Fibroblast of skin of abdomen (primary cell): ENCODE results near the gene GSDME.
A peak's percentile ranks its signal among the peaks of the same experiment; 100 is the strongest.

Experiments
- DNase-seq: peaks from one replicate; pipeline ENCODE4 v3.0.0-alpha.2; 2013

The GSDME gene

DNA sequence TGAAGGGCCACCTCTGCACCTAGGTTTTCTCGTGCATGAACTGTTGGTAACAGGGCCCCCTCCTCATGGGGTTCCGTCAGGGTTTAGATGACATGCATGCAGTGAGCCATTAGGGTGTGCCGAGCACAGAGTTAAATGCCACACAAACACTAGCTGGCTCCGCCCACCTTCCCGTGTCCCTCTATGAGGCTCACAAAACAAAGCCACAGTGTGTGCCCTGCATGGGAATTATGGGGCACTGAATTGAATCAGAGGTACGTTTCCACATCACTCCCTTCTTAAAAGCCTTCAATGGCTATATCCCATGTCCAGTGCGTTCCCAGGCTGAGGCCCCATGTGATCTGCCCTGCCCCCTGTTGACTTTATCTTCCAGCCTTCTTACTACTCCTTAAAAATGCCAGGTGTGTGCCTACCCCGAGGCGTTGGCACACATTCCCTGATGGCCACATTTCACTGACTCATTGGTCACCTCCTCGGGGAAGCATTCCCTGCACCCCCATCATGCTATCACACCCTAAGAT lies 35.7 kb downstream of the GSDME start:
- DNase-seq, result no peak

DNA sequence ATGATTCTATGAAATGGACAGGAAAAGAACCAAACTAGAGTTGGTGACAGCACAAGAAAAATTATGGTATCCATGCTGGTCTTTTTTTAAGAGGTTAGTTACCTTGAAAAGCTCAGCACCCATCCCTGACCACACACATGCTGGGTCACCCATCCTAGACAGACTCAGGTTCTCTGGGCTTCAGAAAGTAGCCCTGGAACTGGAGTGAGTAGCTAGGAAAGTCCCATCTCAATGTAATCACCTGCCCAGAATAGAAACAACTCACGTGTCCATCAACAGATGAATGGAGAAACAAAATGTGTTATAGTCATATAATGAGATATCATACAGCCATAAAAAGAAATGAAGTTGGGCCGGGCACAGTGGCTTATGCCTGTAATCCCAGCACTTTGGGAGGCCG lies 37.0 kb downstream of the GSDME start:
- no peak for DNase-seq

DNA sequence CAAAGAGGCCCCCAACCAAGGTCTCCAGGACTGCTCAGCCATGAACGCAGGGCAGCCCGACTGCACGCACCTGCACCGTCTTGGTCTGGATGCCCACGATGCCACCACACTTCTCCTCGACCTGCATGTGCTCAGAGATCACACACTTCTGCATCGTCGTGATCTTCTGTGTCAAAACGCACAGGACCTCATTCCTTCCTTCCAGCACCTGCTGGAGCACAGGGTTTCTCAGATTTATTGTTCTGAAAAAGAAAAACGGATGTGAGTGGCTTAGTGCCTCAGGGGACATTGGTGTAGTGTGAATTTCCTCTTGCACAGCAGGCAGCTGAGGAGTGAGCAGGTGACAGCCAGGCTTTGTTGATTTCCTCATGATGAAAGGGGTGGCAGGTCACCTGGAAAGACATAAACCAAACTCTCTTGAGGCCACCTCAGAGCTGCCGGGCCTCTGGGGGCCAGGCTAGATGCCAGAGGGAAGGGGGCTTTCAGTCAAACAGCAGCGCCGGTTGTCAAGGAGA lies 38.2 kb downstream of the GSDME start:
- no peak for DNase-seq

GRCh38 chr7:24718431-24718831 lies 38.8 kb downstream of the GSDME start:
- no peak for DNase-seq

DNA sequence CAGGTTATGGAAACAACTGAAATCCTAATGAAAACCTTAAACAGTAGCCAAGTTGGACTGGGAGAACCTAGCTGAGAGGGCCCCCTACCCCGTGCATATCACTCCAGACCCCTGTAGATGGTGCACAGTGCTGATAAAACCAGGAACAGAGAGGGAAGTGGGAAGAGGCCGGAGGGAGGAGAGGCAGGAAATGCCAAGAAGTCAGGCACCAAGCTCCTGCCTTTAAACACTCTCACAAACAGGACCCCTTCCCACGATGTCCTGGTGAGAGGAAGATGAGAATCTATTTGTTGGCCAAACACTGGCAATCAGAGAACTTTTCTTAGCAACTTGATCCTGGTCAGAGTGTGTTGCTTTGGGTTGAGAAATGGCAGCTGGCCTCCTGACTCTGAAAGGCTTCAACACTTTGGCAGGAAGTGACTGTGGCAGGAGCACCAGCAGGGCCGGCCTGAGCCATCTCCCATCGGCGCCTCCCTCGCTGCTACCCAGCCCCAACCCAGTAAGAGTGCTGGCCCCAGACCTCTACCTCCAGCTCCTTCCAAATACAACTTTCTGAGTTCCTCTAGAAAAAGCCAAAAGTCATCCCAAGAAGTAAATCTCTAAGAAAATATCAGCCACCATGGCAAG lies 39.5 kb downstream of the GSDME start:
- DNase-seq, result no peak

- no peak for DNase-seq
These were observed 40.0 kb downstream of the GSDME start for GRCh38 chr7:24717247-24717622.

DNA sequence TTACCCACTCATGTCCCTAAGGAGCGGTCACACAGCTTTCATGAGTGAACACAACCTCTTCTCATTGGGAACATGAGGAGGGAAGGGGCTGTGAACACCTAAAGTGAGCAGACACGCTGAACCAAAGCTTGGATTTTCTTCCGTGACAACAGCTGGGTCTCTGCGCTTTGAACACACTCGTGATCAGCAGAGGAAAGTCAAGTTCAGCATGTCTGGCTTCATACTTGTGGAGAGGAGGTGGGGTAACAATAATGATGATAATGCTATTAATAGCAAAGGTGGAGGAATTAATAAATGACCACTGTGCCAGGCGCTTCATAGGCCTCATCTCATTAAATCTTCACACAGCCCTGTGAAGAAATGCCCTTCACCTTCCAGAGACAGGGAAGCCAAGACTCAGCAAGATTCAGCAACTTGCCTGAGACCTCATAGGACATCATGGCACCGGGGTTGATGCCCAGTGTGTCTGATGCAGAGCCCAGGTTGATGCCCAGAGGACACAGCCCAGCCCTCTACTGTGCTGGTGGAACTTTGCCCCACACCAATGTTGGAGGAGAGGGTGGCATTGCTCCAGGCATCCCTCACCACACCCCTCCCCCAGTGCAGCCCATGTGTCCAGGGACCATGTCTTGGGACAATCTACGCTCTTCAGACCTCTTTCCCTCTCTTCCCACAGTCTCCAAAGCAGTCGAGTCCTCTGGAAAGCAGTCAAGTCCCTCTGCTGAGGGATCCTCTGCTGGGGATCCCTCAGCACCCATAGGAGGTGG lies 40.6 kb downstream of the GSDME start:
- no peak for DNase-seq

- DNase-seq, result peak; percentile 50
These were observed 41.4 kb downstream of the GSDME start for GRCh38 chr7:24715661-24716479.

DNA sequence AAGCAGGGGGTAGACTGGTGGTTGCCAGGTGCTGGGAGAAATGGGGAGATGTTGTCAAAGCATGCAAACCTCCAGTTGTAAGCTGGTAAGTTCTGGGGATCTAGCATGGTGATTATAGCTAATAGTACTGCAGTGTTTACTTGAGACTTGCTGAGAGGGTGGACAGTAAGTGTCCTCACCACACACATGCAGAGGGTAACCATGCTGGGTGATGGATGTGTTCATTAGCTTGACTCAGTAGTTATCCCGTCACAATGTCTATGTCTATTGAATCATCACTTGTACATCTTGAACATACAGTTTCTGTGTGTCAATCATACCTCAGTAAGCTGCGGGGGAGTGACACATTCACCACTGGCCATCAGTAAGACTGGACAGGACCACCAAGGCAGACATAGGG lies 42.1 kb downstream of the GSDME start:
- no peak for DNase-seq

DNA sequence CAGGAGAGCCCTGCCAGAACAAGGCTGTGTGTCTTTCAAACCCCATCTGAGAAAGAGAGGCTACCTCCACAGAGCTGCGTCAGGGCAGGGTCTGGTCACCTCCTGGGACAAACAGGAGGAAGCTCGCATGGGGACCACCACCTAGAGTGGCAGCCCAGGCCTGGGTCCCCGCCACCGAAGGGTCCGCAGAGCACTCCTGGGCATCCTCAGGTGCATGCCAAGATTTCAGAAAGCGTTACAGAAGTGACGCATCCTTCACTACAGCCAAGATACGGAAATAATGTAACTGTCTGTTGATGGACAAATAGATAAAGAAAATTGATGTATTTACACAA lies 42.6 kb downstream of the GSDME start:
- DNase-seq, result no peak

- DNase-seq, result no peak
These were observed 43.2 kb downstream of the GSDME start for GRCh38 chr7:24713850-24714675.

GRCh38 chr7:24713039-24713793 lies 44.0 kb downstream of the GSDME start:
- no peak for DNase-seq

GRCh38 chr7:24709585-24710360 lies 47.5 kb downstream of the GSDME start:
- DNase-seq, result no peak

DNA sequence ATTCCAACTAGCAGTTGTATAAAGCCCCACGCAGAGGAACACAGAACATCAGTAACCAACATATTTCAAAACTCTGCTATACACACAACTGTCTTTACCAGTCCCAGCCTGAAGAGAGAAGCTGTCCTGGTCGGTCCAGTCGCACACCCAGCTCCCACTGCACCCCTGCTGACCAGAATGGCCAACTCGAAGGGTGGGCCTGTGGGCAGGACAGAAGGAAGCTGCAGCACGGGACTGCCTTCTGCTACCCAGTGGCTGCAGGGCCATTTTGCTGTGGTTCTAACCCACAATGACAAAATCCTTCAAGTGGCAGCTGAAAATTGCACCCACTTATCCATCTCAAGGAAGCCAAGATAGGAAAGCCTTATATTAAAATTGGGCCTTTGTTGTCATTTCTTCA lies 48.2 kb downstream of the GSDME start:
- DNase-seq, result no peak

GRCh38 chr7:24707988-24708615 lies 49.2 kb downstream of the GSDME start:
- DNase-seq, result peak; percentile 39

GRCh38 chr7:24706211-24707170 lies 50.8 kb downstream of the GSDME start:
- no peak for DNase-seq

DNA sequence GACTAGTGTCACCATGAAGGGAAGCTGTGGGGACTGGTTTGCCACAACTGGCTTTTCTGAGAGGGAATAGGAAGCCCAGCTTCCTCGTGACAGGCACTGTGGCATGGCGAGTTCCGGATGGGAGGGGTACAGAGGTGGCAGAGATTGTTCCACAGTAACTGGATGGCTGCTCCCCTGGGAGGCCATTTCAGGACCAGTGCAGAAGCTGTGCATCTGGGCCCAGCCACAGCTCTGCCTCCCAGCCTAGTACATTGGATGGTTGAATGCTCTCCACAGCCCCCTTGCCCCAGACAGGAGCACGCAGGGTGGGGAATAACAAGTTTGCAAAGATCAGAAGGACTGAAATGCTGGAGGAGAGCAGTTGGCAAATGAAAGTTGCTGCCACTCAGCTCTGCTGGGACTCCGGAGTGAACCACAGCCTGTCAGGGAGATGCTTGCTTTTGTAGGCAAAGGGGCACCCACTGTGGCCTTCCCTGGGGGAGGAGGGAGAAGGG lies 51.8 kb downstream of the GSDME start:
- no peak for DNase-seq

DNA sequence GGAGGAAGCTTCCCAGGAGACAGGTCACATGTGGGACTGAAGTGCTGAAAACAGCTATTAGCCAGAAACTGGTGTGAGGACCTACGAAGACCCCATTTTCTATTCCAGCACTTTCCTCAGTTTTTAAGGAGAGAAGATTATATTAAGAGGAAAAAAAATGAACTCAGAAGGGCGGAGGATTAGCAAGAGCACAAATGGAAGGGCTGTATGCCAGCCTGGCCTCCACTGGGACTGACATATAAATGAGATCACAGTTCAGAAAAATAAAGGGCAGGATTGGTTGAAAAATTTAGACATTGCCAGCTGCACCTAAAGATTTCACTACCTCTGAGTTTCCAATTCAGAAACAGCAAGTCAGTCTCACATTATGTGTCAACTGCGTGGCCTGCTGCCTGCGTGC lies 53.0 kb downstream of the GSDME start:
- DNase-seq, result no peak

- no peak for DNase-seq
These were observed 54.0 kb downstream of the GSDME start for GRCh38 chr7:24703296-24703695.
